Effector memory CD8-positive, alpha-beta T cell (primary cell): ENCODE measurements around the gene ENTPD6.
A peak's percentile ranks its signal among the peaks of the same experiment; 100 is the strongest.

Experiments
- ATAC-seq: fragments of 150-1000 bp; cut with Tn5 transposase; replicated peaks from 2 replicates; pipeline ENCODE4 v1.10.0; 2021; ENCODE audit warnings: mild to moderate bottlenecking, moderate library complexity
- DNase-seq, 3 experiments: peaks; one replicate each; pipeline ENCODE4 v3.0.0; 2021
- H3K27ac Mint-ChIP-seq, 2 donors: one replicate each; pipeline ENCODE4 v1.8.0; 2022; ENCODE audit warnings: mild to moderate bottlenecking in 2 of 2, mixed read lengths in 2 of 2, moderate library complexity in 2 of 2
- H3K27me3 Mint-ChIP-seq, 2 donors: one replicate each; pipeline ENCODE4 v1.8.0; 2022; ENCODE audit warnings: mixed read lengths in 2 of 2
- H3K36me3 Mint-ChIP-seq: one replicate; pipeline ENCODE4 v1.8.0; 2022; ENCODE audit warnings: mild to moderate bottlenecking, moderate library complexity, mixed read lengths; ENCODE audit not compliant: insufficient read depth
- H3K4me1 Mint-ChIP-seq, 2 donors: one replicate each; pipeline ENCODE4 v1.8.0; 2022; ENCODE audit warnings: low read depth in 2 of 2, mixed read lengths in 2 of 2
- H3K4me3 Mint-ChIP-seq, 2 donors: one replicate each; pipeline ENCODE4 v1.8.0; 2022; ENCODE audit warnings: mild to moderate bottlenecking in 2 of 2, mixed read lengths in 2 of 2, moderate library complexity in 2 of 2
- H3K9me3 Mint-ChIP-seq, 2 donors: one replicate each; pipeline ENCODE4 v1.8.0; 2022; ENCODE audit warnings: mixed read lengths in 2 of 2

Gene ENTPD6

DNA sequence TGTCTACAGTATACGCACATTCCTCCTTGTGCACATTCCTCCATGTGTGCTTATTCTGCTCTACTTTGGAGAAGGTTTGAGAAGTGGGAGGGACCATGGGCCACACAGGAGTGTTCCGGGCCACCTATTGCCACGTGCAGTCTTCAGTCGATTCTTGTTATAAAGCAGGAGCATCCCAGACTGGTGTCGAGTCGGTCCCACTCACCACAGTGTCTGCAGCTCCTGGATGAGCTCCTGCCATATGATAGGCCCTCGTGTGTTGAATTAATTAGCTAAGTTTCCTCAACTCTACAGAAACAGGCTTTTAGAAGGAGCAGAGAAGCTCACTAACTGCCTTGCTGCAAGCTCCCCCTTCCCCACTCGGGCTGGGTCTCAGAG is 22.6 kb downstream of the ENTPD6 start:
- no peak for DNase-seq
- ATAC-seq, result no peak
- peaks cover 6% of the 10 kb centered on the region for H3K36me3 Mint-ChIP-seq
- H3K4me1 Mint-ChIP-seq, result peaks cover 0 to 3% of the 10 kb centered on the region in 2 donors
- H3K27ac Mint-ChIP-seq, result peak overlapping the region; percentile 20 to 47
- no peaks in the 10 kb centered on the region for H3K27me3 Mint-ChIP-seq
- H3K9me3 Mint-ChIP-seq, result no peaks in the 10 kb centered on the region
- no peak overlapping the region for H3K4me3 Mint-ChIP-seq

DNA sequence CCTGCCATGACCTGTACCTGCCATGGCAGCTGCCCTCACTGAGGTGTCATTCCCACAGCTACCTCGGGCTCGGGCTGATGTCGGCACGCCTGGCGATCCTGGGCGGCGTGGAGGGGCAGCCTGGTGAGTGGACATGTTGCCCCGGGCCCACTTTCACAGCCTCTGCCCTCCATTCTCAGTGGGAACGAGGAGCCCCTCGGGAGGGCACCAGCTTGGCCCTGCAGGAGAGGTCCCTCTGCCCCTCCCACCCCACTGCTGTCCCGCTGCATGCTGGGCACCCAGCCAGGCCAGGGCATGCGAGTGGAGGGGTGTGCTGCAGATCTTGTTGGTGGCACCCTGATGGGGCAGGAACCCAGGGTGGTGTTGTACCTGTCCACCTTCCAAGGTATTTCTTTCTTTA is 23.0 kb downstream of the ENTPD6 start:
- H3K36me3 Mint-ChIP-seq, result peaks cover 6% of the 10 kb centered on the region
- DNase-seq (no peak), ATAC-seq (no peak)
- no peak overlapping the region for H3K4me3 Mint-ChIP-seq
- peaks cover 0 to 3% of the 10 kb centered on the region in 2 donors for H3K4me1 Mint-ChIP-seq
- peak overlapping the region in 1 of 2 donors; percentile 47 for H3K27ac Mint-ChIP-seq
- H3K9me3 Mint-ChIP-seq, result no peaks in the 10 kb centered on the region
- H3K27me3 Mint-ChIP-seq, result no peaks in the 10 kb centered on the region

DNA sequence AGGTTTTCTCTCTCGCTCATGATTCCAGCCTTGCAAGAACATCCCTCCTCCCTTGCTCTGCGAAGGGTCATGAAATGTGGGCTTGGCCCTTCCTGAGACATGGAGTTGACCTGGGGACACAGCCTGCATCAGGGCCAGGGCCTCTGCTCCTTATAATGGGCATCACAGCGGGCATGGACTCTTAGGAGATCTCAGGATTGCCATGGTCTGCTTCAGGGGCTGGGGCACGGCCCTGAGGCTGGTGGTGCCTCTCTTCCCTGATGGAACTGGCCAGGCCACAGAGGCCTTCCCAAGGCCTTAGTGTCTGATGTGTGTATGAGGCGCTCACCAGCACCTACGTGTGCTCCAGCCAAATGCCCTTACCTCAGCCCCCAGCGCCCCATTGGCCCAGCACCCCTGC is 23.9 kb downstream of the ENTPD6 start:
- Mint-ChIP-seq H3K36me3 (peaks cover 6% of the 10 kb centered on the region), H3K4me3 (no peak overlapping the region), H3K27ac (peak overlapping the region in 1 of 2 donors; percentile 41), H3K27me3 (no peaks in the 10 kb centered on the region), H3K4me1 (peaks cover 0 to 3% of the 10 kb centered on the region in 2 donors), H3K9me3 (no peaks in the 10 kb centered on the region)
- DNase-seq (no peak), ATAC-seq (no peak)

DNA sequence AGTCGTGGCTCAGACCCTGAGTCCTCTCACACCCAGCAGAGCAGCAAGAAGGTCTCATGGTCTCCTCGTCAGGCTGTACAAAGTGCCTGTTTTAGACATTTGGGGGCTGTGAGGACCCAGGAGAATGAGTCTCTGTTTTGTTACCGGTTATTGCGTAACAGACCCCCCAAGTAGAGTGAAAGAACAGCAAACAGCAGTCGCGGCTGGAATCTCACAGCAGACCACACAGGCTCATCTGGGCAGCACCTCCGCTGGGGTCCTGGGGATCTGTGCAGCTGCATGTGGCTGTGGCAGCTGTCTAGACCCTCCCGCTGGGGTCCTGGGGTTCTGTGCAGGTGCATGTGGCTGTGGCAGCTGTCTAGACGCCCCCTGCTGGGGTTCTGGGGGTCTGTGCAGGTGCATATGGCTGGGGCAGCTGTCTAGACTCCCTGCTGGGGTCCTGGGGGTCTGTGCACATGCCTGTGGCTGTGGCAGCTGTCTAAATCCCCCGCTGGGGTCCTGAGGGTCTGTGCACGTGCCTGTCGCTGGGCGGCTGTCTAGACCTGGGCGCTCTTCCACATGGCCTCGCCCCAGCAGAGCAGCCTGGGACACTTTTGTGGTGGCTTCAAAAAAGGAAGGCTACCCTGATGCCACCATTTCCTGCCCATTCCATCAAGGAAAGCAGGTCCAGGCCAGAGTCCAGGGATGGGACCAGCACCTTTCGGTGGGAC is 24.7 kb downstream of the ENTPD6 start:
- H3K4me3 Mint-ChIP-seq, result no peak overlapping the region
- ATAC-seq, result no peak
- H3K36me3 Mint-ChIP-seq, result peaks cover 6% of the 10 kb centered on the region
- H3K27me3 Mint-ChIP-seq, result no peaks in the 10 kb centered on the region
- peak overlapping the region; percentile 8 to 19 for H3K27ac Mint-ChIP-seq
- no peaks in the 10 kb centered on the region for H3K9me3 Mint-ChIP-seq
- H3K4me1 Mint-ChIP-seq, result peaks cover 0 to 3% of the 10 kb centered on the region in 2 donors
- DNase-seq, result no peak

DNA sequence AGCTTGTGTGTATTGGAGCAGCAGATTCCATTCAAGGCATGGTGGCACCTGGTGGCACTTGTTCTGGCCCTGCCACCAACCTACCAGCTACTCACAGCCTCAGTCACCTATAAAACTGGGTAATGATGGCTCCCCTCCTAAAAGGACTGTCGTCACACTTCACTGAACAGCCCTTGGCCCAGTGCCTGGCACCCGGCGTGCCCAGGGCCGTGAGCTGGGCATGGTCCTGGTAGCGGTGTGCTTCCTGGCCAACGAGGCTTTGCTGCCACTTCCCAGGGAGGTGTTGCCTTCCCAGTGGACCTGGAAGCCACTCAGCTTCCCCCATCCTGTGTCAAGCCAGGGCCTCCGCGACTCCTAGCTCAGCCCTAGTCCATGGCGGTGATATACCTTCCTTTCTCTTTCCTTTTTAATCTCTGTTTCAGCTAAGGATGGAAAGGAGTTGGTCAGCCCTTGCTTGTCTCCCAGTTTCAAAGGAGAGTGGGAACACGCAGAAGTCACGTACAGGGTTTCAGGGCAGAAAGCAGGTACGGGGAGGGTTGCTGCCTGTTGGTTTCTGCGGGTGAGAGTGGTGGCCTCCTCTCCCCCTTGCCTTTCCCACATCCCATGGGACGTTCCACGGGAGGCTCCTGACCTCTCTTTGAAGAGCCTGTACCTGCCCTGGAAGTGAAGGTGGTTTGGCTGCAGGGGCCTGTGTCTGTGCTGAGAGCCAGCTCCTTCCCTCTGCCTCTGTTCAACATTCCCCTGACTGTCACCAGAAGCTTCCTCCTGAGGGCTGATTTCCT is 25.5 kb downstream of the ENTPD6 start:
- H3K4me1 Mint-ChIP-seq, result peaks cover 0 to 3% of the 10 kb centered on the region in 2 donors
- no peaks in the 10 kb centered on the region for H3K9me3 Mint-ChIP-seq
- H3K36me3 Mint-ChIP-seq, result peaks cover 6% of the 10 kb centered on the region
- H3K27ac Mint-ChIP-seq, result no peak overlapping the region
- DNase-seq (no peak), ATAC-seq (no peak)
- H3K27me3 Mint-ChIP-seq, result no peaks in the 10 kb centered on the region
- no peak overlapping the region for H3K4me3 Mint-ChIP-seq

DNA sequence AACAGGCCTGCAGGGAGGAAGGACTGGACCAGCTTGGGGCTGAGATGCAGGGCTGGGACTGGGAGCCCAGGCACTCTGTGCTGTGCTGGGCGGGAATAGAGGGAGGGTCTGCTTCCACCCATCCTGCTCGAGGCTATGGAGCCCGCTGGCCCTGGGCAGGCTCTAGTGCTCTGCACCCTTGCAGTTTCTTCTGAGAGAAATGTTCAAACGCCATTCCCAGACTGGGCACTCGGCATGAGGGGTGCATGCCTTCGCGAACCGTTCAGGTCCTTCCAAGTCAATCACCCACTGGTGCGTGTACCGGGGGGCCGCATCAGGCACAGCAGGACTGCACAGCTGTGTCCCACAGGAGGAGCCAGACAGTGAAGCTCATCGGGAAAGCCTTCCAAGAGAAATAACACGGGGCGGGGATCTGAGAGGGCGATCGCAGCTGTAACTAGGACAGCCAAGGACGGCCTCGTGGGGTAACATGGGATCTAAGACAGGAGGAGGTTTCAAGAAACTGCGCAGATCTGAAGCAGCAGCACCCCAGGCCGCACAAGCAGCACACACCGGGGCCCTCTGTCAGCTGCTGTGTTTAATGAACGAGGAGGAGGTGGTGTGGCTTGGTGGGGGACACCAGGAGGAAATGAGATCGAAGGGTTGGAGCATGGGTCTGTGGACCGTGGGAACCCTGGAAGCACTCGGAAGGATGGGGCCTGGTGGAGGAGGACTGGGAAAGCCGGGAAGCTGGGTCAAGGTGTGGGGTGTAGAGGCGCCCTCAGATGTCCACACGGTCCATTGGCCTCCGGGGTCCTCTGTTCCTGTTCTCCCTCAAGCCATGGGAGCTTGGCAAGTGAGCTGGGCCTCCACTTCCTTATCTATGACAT is 26.3 kb downstream of the ENTPD6 start:
- no peak for ATAC-seq
- no peaks in the 10 kb centered on the region for H3K9me3 Mint-ChIP-seq
- H3K27me3 Mint-ChIP-seq, result no peaks in the 10 kb centered on the region
- peaks cover 0 to 3% of the 10 kb centered on the region in 2 donors for H3K4me1 Mint-ChIP-seq
- peaks cover 4% of the 10 kb centered on the region for H3K36me3 Mint-ChIP-seq
- no peak overlapping the region for H3K4me3 Mint-ChIP-seq
- peak overlapping the region; percentile 41 to 73 for H3K27ac Mint-ChIP-seq
- DNase-seq, result no peak

DNA sequence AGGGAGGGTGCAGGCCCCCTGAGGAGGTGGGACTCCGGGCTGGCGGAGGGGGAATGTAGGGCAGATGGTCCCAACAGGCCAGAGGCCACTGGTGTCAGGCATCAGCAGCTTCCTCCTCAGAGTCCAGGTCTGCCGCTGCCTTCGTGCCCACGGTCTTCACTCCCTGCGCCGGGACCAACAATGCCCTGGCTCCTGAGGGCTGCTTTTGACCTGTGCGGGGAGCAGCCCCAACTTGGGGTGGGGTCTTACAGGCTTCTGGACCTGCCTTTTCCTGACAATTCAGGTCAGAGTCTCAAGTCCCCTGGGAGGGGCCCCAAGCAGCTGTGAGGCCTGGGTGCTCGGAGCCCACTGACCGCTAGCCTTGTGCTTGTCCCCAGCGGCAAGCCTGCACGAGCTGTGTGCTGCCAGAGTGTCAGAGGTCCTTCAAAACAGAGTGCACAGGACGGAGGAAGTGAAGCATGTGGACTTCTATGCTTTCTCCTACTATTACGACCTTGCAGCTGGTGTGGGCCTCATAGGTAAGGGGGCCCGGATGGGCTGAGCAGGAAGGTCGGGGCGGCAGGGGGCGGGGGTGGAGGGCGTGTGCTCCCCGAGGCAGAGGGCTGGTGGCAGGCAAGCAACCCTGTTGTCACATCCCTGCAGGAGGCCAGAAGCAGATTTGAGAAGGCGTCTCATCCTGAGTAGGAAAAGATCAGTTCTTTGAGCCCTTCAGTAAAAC is 27.1 kb downstream of the ENTPD6 start:
- no peaks in the 10 kb centered on the region for H3K9me3 Mint-ChIP-seq
- no peak overlapping the region for H3K27ac Mint-ChIP-seq
- DNase-seq, result no peak
- peaks cover 0 to 2% of the 10 kb centered on the region in 2 donors for H3K4me1 Mint-ChIP-seq
- no peaks in the 10 kb centered on the region for H3K27me3 Mint-ChIP-seq
- ATAC-seq, result no peak
- H3K36me3 Mint-ChIP-seq, result peaks cover 5% of the 10 kb centered on the region
- H3K4me3 Mint-ChIP-seq, result no peak overlapping the region

DNA sequence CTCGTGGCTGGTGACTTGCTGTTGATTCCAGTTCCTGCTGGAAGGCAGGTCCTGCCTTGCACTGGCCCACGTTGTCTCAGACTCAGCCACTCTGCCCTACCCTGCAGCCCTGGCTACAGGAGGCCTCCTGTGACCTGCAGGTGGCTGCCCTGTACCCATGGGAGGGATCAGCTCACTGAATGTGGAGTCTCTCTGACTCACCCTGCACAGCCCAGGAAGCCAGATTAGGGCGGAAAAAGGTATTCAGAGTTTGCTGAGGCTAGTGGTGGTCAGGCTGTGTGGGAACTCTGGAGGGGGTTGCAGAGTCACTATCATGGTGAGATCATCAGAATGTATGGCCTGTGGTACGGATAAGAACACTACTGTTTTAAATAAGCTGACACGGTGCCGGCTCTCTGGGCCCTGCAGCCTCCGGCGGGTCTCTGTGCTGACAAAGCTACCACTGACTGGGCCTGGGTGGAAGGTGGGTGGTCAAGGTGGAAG is 27.7 kb downstream of the ENTPD6 start:
- Mint-ChIP-seq H3K4me1 (peaks cover 0 to 1% of the 10 kb centered on the region in 2 donors), H3K9me3 (no peaks in the 10 kb centered on the region), H3K36me3 (peaks cover 5% of the 10 kb centered on the region), H3K4me3 (no peak overlapping the region), H3K27ac (no peak overlapping the region), H3K27me3 (no peaks in the 10 kb centered on the region)
- DNase-seq, result no peak
- peak; percentile 71 for ATAC-seq

DNA sequence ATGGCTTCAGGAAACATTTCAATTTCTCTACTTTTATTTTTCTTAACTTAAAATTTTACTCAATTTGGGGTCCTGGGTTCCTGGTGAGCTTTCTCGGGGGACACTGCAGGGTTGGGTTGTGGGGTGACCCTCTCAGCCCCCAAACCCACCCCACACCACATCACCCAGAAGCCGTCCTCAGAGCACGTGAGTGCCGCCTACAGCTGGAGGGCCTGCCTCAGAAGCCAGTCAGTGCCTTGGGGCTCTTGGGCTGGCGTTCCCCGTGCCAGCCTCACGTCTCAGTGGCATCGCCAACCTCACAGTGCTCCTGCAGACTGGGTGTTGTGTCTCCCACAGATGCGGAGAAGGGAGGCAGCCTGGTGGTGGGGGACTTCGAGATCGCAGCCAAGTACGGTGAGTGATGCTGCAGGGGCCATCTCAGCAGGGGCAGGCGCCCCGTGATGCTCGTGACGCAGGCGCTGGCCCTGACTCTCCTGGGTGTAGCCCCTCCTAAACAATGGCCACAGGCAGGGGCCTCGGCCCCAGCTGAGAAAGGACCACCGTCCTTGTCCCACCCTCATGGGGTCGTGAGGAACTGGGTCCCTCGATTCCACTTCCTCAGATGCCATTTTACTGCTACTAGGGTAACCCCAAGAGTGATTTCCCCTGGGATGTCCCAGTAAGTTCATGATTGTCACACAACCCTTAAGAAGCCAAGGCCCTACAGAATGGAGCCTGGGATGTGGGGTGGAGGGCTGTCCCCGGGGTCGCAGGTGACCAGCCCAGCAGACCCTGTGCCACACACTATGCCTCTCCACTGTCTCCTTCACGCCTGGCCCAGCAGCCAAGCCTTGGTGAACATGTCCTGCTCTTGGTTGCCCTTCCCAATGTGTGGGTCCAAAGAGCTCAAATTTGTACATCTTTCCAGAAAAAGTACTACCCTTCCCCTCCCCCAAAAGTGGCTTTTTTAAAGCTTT is 28.5 kb downstream of the ENTPD6 start:
- Mint-ChIP-seq H3K27me3 (no peaks in the 10 kb centered on the region), H3K27ac (peak overlapping the region in 1 of 2 donors; percentile 29), H3K36me3 (peaks cover 4% of the 10 kb centered on the region)

DNA sequence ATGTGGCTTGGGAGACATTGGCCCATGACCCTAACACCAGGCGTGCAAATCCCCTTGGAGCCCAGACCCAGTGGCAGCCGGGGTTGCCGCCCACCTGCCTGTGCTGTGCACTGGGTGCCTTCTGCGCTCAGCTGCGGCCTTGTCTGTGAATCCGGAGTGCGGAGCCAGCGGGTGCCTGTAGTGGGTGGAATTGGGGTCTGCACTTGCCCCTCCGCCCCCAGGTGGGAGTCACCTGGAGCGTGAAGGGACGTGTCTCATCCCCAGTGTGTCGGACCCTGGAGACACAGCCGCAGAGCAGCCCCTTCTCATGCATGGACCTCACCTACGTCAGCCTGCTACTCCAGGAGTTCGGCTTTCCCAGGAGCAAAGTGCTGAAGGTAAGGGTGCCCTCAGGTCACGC is 29.4 kb downstream of the ENTPD6 start:
- ATAC-seq (no peak), DNase-seq (no peak)
- Mint-ChIP-seq H3K27me3 (no peaks in the 10 kb centered on the region), H3K4me3 (no peak overlapping the region), H3K36me3 (peaks cover 6% of the 10 kb centered on the region), H3K27ac (no peak overlapping the region), H3K9me3 (no peaks in the 10 kb centered on the region), H3K4me1 (peaks cover 0 to 1% of the 10 kb centered on the region in 2 donors)

More for the DNA sequence above, 28.5 kb downstream of the ENTPD6 start:
- DNase-seq, result no peak
- ATAC-seq, result no peak
- Mint-ChIP-seq H3K4me1 (peaks cover 0 to 1% of the 10 kb centered on the region in 2 donors), H3K9me3 (no peaks in the 10 kb centered on the region), H3K4me3 (no peak overlapping the region)

DNA sequence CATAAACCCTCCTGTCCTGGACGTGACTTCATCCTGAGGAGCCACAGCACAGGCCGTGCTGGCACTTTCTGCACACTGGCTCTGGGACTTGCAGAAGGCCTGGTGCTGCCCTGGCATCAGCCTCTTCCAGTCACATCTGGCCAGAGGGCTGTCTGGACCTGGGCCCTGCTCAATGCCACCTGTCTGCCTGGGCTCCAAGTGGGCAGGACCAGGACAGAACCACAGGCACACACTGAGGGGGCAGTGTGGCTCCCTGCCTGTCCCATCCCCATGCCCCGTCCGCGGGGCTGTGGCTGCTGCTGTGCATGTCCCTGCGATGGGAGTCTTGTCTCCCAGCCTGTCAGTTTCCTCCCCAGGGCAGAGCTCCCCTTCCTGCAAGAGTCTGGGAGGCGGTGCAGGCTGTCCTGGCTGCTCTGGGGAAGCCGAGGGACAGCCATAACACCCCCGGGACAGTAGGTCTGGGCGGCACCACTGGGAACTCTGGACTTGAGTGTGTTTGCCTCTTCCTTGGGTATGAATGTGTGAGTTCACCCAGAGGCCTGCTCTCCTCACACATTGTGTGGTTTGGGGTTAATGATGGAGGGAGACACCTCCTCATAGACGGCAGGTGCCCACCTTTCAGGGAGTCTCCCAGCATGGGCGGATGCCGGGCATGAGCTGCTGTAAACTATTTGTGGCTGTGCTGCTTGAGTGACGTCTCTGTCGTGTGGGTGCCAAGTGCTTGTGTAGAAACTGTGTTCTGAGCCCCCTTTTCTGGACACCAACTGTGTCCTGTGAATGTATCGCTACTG is 30.3 kb downstream of the ENTPD6 start:
- DNase-seq (no peak), ATAC-seq (no peak)
- peaks cover 0 to 1% of the 10 kb centered on the region in 2 donors for H3K4me1 Mint-ChIP-seq
- no peaks in the 10 kb centered on the region for H3K9me3 Mint-ChIP-seq
- no peak overlapping the region for H3K27ac Mint-ChIP-seq
- H3K4me3 Mint-ChIP-seq, result no peak overlapping the region
- peaks cover 6% of the 10 kb centered on the region for H3K36me3 Mint-ChIP-seq
- no peaks in the 10 kb centered on the region for H3K27me3 Mint-ChIP-seq
